ENCODE data around the gene EXOC6B.

The EXOC6B gene

GRCh38 chr2:72788756-72789155 is 37.1 kb downstream of the EXOC6B start:
- no peak for DNase-seq (ENCODE audit: low spot score)

- no peak for DNase-seq (ENCODE audit: low spot score)
Measured at GRCh38 chr2:72785517-72785916, 40.3 kb downstream of the EXOC6B start.

GRCh38 chr2:72782520-72782919 is 43.3 kb downstream of the EXOC6B start:
- DNase-seq (ENCODE audit: low spot score): no peak

DNA sequence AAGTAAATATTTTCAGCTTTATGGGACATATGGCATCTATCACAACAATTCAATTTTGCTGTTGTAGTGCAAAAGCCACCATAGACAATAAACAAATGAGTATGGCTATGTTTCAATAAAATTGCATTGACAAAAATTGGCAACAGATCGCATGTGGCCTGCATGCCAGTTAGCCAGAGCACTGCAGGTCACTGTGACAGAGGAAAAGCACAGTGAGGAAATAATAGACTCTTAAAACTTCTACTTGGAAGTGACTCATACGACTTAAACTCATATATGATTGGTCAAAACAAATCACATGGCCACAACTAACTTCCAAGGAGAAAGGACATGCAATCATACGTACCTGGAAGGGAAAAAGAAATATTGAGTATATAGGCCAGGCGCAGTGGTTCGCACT is 44.4 kb downstream of the EXOC6B start:
- DNase-seq (ENCODE audit: low spot score): no peak

GRCh38 chr2:72780477-72780876 is 45.4 kb downstream of the EXOC6B start:
- DNase-seq (ENCODE audit: low spot score): no peak

DNA sequence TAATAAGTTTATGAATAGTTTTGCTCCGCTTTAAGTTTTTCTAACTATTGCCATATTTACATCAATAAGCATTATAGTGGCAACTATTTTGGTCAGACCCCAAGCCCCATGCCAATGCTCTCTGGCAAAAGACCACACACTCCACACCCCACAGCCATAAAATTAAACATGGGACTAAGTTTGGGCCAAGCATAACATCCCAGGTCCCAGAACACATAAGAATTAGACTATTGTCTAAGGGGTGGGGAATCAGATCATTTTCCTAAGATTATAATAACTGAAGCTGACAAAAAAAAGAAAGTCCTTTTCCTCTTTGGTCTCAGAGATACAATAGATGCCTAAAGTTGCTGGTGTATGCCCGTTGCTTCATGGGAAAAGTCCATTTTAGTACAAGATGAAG is 46.3 kb downstream of the EXOC6B start:
- no peak for DNase-seq (ENCODE audit: low spot score)

GRCh38 chr2:72778410-72778809 is 47.4 kb downstream of the EXOC6B start:
- no peak for DNase-seq (ENCODE audit: low spot score)

- DNase-seq (ENCODE audit: low spot score): peak; percentile 24
Measured at GRCh38 chr2:72770879-72771461, 54.9 kb downstream of the EXOC6B start.

GRCh38 chr2:72765997-72766609 is 59.7 kb downstream of the EXOC6B start:
- DNase-seq (ENCODE audit: low spot score): no peak

- DNase-seq (ENCODE audit: low spot score): no peak
Measured at GRCh38 chr2:72762276-72762675, 63.6 kb downstream of the EXOC6B start.

DNA sequence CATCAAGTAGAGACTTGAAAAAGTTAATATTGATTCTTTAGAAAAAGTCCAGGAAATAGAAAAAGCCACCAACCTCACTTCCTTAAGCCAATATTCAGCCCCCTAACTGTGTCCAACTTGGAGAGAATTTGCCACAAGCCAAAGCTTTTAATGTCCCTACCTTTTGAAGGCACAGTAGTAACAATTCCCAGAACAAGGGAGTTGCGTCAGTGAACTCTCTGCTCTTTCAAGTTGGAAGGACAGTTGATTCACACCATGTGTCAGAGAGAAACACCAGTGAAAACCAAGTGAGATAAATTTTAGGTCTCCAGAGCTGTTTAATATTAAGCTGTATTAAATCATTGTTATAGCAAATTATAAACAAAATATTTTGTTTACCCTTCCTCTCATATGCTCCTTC is 66.1 kb downstream of the EXOC6B start:
- DNase-seq (ENCODE audit: low spot score): no peak

- DNase-seq (ENCODE audit: low spot score): peak; percentile 37
Measured at GRCh38 chr2:72757177-72757775, 68.6 kb downstream of the EXOC6B start.

- no peak for DNase-seq (ENCODE audit: low spot score)
Measured at GRCh38 chr2:72755647-72756423, 70.0 kb downstream of the EXOC6B start.

- no peak for DNase-seq (ENCODE audit: low spot score)
Measured at GRCh38 chr2:72754628-72755320, 71.1 kb downstream of the EXOC6B start.

DNA sequence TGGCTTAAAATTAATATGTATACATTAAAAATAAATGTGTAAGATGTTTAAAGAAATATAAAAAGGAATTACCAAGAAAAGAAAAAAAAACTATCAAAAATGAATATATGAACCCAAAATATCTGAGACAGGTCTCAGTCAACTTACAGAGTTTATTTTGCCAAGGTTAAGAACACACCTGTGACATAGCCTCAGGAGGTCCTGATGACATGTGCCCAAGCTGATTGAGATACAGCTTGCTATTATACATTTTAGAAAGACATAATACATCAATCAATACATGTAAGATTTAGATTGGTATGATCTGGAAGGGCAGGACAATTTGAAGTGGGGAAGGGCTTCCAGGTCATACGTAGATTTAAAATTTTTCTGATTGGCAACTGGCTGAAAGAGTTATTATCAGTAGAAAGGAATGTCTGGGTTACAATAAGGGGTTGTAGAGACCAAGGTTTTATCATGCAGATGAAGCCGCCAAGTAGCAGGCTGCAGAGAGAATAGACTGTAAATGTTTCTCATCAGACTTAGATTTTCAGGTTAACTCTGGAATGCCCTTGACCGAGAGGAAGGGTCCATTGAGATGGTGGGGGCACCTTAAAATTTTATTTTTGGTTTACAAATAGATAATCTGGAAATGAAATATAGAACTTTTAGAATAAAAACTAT is 74.7 kb downstream of the EXOC6B start:
- no peak for DNase-seq (ENCODE audit: low spot score)

DNA sequence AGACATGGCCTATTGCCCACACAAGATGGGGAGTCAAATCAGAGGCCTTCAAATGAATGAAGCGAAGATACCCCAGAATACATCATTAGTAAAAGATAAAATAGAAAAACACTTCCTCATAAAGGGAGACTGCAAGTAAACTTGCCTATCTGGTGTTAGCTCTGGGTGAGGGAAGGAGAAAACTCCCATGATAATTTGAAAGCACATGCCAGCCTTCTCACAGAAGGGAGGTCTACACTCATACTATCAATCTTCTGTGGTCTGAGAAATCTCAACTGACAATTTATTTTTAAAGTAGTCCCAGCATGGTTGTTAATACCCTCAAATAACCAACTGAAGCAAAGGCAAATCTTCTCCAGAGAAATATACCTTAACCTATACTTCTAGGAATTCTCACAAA is 75.4 kb downstream of the EXOC6B start:
- no peak for DNase-seq (ENCODE audit: low spot score)

DNA sequence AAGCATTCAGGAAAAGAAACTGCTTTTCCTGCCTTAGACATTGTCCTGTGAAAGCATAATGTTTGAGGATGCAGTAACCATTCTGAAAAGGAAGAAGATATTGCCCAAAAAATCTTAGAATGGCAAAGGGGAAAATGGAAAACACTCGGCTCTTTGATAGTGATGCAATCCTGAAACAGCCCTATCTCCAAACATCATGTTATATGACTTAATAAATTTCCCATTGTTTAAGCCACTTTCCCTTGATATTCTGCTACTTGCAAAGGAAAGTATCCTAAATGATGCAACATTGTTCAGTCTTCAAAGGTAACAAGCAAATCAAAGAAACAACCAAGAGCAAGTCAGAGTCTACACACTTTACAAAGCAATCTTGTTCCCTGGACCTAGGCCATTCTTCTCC is 78.5 kb downstream of the EXOC6B start:
- DNase-seq (ENCODE audit: low spot score): no peak

GRCh38 chr2:72745679-72746368 is 80.0 kb downstream of the EXOC6B start:
- DNase-seq (ENCODE audit: low spot score): no peak

- DNase-seq (ENCODE audit: low spot score): no peak
Measured at GRCh38 chr2:72744049-72744448, 81.8 kb downstream of the EXOC6B start.

GRCh38 chr2:72743481-72743880 is 82.4 kb downstream of the EXOC6B start:
- no peak for DNase-seq (ENCODE audit: low spot score)

DNA sequence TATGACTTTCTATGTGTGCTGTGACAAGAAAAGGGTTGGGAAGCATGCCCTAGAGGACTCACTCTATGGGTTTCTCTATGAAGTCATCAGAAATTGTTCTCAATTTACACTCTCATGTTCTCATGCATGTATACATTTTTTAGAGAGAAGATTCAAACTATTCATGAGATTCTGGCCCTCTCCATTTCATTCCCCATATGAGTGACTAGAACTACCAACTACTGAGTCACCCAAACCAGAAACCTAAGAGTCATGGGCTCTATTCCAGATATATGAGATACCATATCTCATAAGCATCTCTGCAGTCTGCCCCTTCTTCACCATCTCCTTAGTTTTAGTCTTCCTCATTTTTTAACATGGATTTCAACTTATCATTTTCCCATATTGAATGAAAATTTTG is 87.7 kb downstream of the EXOC6B start:
- no peak for DNase-seq (ENCODE audit: low spot score)
